ENCODE measurements around the gene CDK5R1. TPM values are rescaled to one million over a fixed set of nuclear protein-coding genes. Genes with fewer than 3 reads are reported as not detected.

The CDK5R1 gene
- total RNA-seq, 1 experiment from 2014 or later = 9.9 TPM

DNA sequence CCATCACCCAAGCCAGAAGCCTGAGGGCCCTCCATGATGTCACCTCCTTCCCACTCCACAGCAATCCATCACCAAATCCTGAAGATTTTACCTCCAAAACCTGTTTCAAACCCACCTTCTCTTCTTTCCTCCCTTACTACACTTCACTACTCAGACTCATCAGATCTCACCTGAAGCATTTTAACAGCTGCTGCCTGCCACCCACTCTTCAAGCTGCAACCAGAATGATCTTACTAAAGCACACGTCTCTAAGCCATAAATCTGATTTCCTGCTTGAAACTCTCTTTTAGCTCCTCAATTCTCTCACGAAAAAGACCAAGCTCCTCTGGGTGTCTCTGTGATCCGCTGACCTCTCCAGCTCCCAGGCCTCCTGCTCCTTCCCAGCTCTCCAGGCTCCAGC, 46.5 kb downstream of the CDK5R1 start (continued):
- TF ChIP-seq MYBL2 (CRISPR knock-in tag; IDR thresholded peaks at IDR 0.05) = no peak
- TF ChIP-seq, protein P1, sequence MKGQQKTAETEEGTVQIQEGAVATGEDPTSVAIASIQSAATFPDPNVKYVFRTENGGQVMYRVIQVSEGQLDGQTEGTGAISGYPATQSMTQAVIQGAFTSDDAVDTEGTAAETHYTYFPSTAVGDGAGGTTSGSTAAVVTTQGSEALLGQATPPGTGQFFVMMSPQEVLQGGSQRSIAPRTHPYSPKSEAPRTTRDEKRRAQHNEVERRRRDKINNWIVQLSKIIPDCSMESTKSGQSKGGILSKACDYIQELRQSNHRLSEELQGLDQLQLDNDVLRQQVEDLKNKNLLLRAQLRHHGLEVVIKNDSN (CRISPR knock-in tag; IDR thresholded peaks at IDR 0.05) = no peak
- TF ChIP-seq RORB (CRISPR knock-in tag; IDR thresholded peaks at IDR 0.05) = no peak
- TF ChIP-seq NFE2L1 (CRISPR knock-in tag; IDR thresholded peaks at IDR 0.05) = no peak
- TF ChIP-seq ZNF138 (CRISPR knock-in tag; conservative IDR thresholded peaks at IDR 0.05) = no peak

DNA sequence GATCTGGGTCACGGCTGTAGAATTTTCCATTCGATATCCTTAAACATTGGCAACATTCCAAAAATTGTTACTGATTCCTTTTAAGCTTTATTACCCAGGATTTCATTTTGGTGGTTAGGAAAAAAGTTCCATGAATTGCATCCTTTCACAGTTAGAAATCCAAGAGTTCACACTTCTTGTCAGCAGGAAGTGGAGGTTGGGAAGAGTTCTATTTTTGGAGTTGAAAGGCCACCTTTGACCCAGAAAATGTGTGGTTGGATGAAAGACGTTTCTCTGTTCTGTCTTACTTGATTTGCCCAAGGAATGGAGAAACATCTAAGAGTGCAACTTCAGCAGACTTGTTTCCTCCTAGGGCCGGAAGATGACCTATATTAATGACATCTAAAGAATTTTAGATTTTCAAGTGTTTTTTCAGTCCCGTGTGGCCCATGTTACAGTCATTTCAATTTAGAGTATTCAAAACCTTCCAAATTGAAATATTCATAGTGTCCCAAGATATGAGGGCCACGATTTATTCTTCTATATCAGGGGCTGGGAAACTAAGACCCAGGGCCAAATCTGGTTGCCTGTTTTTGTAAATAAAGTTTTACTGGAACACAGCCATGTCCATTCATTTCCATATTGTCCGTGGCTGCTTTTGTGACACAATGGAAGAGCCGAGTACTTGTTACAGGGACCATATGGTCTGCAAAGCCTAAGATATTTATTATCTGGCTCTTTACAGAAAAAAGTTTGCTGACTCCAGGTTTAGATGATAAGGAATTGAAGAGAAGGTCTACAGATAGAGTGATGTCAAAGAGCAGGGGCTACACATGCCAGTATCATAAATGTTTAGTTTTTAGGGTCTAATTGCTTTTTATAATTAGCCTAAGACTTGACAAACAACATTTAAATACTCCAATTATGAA, 50.2 kb downstream of the CDK5R1 start:
- Mint-ChIP-seq H3K9me3 (peaks cover 10% of the 10 kb centered on the region), H3K4me3 (no peak overlapping the region), H3K36me3 (peaks cover 7% of the 10 kb centered on the region), H3K27ac (no peak overlapping the region), H3K4me1 (peaks cover 7% of the 10 kb centered on the region), H3K27me3 (ENCODE audit: low read depth) (no peaks in the 10 kb centered on the region)
- POLR2A ChIA-PET = no interaction called here
- DNase-seq (ENCODE audit: low spot score) (no peak), ATAC-seq (no peak)
- CTCF ChIA-PET = no interaction called here
- TF ChIP-seq TEAD4 (CRISPR knock-in tag; IDR thresholded peaks at IDR 0.05) (no peak), ZNF232 (CRISPR knock-in tag; IDR thresholded peaks at IDR 0.05) (no peak), ZNF671 (CRISPR knock-in tag; IDR thresholded peaks at IDR 0.05) (no peak), KAT7 (CRISPR knock-in tag; IDR thresholded peaks at IDR 0.05; ENCODE audit: borderline replicate concordance) (no peak), ZSCAN18 (CRISPR knock-in tag; IDR thresholded peaks at IDR 0.05) (no peak), SMAD3 (CRISPR knock-in tag; IDR thresholded peaks at IDR 0.05; ENCODE audit: borderline replicate concordance) (no peak), NR1H2 (CRISPR knock-in tag; IDR thresholded peaks at IDR 0.05) (no peak)
- TF ChIP-seq, protein P2, sequence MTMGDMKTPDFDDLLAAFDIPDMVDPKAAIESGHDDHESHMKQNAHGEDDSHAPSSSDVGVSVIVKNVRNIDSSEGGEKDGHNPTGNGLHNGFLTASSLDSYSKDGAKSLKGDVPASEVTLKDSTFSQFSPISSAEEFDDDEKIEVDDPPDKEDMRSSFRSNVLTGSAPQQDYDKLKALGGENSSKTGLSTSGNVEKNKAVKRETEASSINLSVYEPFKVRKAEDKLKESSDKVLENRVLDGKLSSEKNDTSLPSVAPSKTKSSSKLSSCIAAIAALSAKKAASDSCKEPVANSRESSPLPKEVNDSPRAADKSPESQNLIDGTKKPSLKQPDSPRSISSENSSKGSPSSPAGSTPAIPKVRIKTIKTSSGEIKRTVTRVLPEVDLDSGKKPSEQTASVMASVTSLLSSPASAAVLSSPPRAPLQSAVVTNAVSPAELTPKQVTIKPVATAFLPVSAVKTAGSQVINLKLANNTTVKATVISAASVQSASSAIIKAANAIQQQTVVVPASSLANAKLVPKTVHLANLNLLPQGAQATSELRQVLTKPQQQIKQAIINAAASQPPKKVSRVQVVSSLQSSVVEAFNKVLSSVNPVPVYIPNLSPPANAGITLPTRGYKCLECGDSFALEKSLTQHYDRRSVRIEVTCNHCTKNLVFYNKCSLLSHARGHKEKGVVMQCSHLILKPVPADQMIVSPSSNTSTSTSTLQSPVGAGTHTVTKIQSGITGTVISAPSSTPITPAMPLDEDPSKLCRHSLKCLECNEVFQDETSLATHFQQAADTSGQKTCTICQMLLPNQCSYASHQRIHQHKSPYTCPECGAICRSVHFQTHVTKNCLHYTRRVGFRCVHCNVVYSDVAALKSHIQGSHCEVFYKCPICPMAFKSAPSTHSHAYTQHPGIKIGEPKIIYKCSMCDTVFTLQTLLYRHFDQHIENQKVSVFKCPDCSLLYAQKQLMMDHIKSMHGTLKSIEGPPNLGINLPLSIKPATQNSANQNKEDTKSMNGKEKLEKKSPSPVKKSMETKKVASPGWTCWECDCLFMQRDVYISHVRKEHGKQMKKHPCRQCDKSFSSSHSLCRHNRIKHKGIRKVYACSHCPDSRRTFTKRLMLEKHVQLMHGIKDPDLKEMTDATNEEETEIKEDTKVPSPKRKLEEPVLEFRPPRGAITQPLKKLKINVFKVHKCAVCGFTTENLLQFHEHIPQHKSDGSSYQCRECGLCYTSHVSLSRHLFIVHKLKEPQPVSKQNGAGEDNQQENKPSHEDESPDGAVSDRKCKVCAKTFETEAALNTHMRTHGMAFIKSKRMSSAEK (CRISPR knock-in tag; IDR thresholded peaks at IDR 0.05; ENCODE audit: borderline replicate concordance) = no peak

Other genes starting within 250 kb of the CDK5R1 start
- gene RHBDL3, start 221.2 kb upstream of the CDK5R1 start, total RNA-seq (2021) = 11.3 to 13.2 TPM (median 11.6 TPM) in 3 replicates
- gene C17orf75, start 144.8 kb upstream of the CDK5R1 start, total RNA-seq (2021) = 35.5 to 49.4 TPM (median 35.5 TPM) in 3 replicates
- gene ZNF207, start 136.8 kb upstream of the CDK5R1 start, total RNA-seq (2021) = 188 to 223 TPM (median 201 TPM) in 3 replicates
- 133 to 155 TPM (median 146 TPM) in 3 replicates for gene PSMD11, start 42.5 kb upstream of the CDK5R1 start, total RNA-seq (2021)